Stimulated activated CD4-positive, alpha-beta T cell treated with anti-CD3 and anti-CD28 coated beads, TNF-alpha, amount 100 ng/mL, for 1 hour (primary cell): Measurements from ENCODE around the gene SPTBN1.

Source experiments
- DNase-seq, 3 donors: peaks; one replicate each; pipeline ENCODE4 v3.0.0-alpha.2; 2020; ENCODE audit warnings: low read depth in 3 of 3, low spot score in 1 of 3

Gene SPTBN1

GRCh38 chr2:54550547-54550946 is 94.4 kb downstream of the SPTBN1 start:
- DNase-seq, result no peak

GRCh38 chr2:54551123-54551756 is 95.1 kb downstream of the SPTBN1 start:
- no peak for DNase-seq

GRCh38 chr2:54553075-54553474 is 96.9 kb downstream of the SPTBN1 start:
- no peak for DNase-seq

GRCh38 chr2:54553775-54554174 is 97.6 kb downstream of the SPTBN1 start:
- DNase-seq, result no peak

GRCh38 chr2:54555318-54555837 is 99.3 kb downstream of the SPTBN1 start:
- DNase-seq, result no peak

GRCh38 chr2:54556621-54557121 is 100.5 kb downstream of the SPTBN1 start:
- no peak for DNase-seq

- no peak for DNase-seq
Measured at GRCh38 chr2:54557211-54557600, 101.1 kb downstream of the SPTBN1 start.

GRCh38 chr2:54557601-54558187 is 101.6 kb downstream of the SPTBN1 start:
- DNase-seq, result peak; percentile 35 to 58 (median 58)

- peak; percentile 27 to 48 (median 29) for DNase-seq
Measured at GRCh38 chr2:54558188-54559005, 102.3 kb downstream of the SPTBN1 start.

GRCh38 chr2:54559006-54559445 is 102.9 kb downstream of the SPTBN1 start:
- DNase-seq, result no peak

- no peak for DNase-seq
Measured at GRCh38 chr2:54559593-54560145, 103.5 kb downstream of the SPTBN1 start.

GRCh38 chr2:54560146-54560881 is 104.2 kb downstream of the SPTBN1 start:
- DNase-seq, result no peak

GRCh38 chr2:54561010-54561409 is 104.9 kb downstream of the SPTBN1 start:
- DNase-seq, result no peak

GRCh38 chr2:54564439-54564838 is 108.3 kb downstream of the SPTBN1 start:
- DNase-seq, result no peak

GRCh38 chr2:54565551-54565950 is 109.4 kb downstream of the SPTBN1 start:
- DNase-seq, result no peak

GRCh38 chr2:54566896-54567295 is 110.8 kb downstream of the SPTBN1 start:
- no peak for DNase-seq

GRCh38 chr2:54568876-54569321 is 112.8 kb downstream of the SPTBN1 start:
- no peak for DNase-seq

- no peak for DNase-seq
Measured at GRCh38 chr2:54569745-54570301, 113.7 kb downstream of the SPTBN1 start.

- DNase-seq, result no peak
Measured at GRCh38 chr2:54570321-54570855, 114.3 kb downstream of the SPTBN1 start.
